ENCODE data around the gene PRKCA.

GRCh38 chr17:66632731-66633130 is 330.3 kb downstream of the PRKCA start:
- no peak for TF ChIP-seq POLR2A (IDR thresholded peaks at IDR 0.05; ENCODE audit: low read depth)
- TF ChIP-seq POLR2AphosphoS5 (IDR thresholded peaks at IDR 0.05), result no peak
